SK-N-SH treated with all-trans-retinoic acid at 6 μM for 48 hours (cell line): ENCODE results near the gene FGFBP3.

Experiments
- ATAC-seq: fragments of 200-7000 bp; cut with Tn5 transposase; 3 replicates; pipeline ENCODE4 v1.9.1; 2020; ENCODE audit warnings: mild to moderate bottlenecking, moderate library complexity
- ARNTL ChIP-seq: fragments of 450-650 bp; formaldehyde crosslinking; IDR thresholded peaks from 2 replicates; pipeline ENCODE4 v1.5.0; 2020; ENCODE audit warnings: low read depth, mild to moderate bottlenecking, moderate library complexity, borderline replicate concordance
- BACH2 ChIP-seq: fragments of 250-450 bp; sonication (Bioruptor Pico); IDR thresholded peaks from 2 replicates; pipeline ENCODE4 v1.9.0; 2021; ENCODE audit warnings: mild to moderate bottlenecking, borderline replicate concordance
- CSDC2 ChIP-seq: fragments of 250-450 bp; sonication (Bioruptor Pico); IDR thresholded peaks from 2 replicates; pipeline ENCODE4 v1.5.0; 2020; ENCODE audit warnings: mild to moderate bottlenecking, moderate library complexity
- ESRRG ChIP-seq: fragments of 250-450 bp; sonication (Bioruptor Pico); IDR thresholded peaks from 2 replicates; pipeline ENCODE4 v1.6.1; 2021; ENCODE audit warnings: mild to moderate bottlenecking
- GLIS3 ChIP-seq: fragments of 250-450 bp; sonication (Bioruptor Pico); IDR thresholded peaks from 2 replicates; pipeline ENCODE4 v1.5.0; 2020; ENCODE audit warnings: mild to moderate bottlenecking, moderate library complexity
- OSR1 ChIP-seq: fragments of 250-450 bp; sonication (Bioruptor Pico); IDR thresholded peaks from 2 replicates; pipeline ENCODE4 v1.8.0; 2022; ENCODE audit warnings: moderate library complexity, mild to moderate bottlenecking, inconsistent platforms
- RARB ChIP-seq: fragments of 250-450 bp; sonication (Bioruptor Pico); IDR thresholded peaks from 2 replicates; pipeline ENCODE4 v1.8.0; 2021; ENCODE audit warnings: mild to moderate bottlenecking, moderate library complexity
- SNAI2 ChIP-seq: fragments of 250-450 bp; sonication (Bioruptor Pico); IDR thresholded peaks from 2 replicates; pipeline ENCODE4 v1.5.0; 2020; ENCODE audit warnings: mild to moderate bottlenecking, moderate library complexity
- TOX ChIP-seq: fragments of 250-450 bp; sonication (Bioruptor Pico); IDR thresholded peaks from 2 replicates; pipeline ENCODE4 v1.8.0; 2021; ENCODE audit warnings: mild to moderate bottlenecking, moderate library complexity, borderline replicate concordance
- ZC3H10 ChIP-seq: fragments of 250-450 bp; sonication (Bioruptor Pico); IDR thresholded peaks from 2 replicates; pipeline ENCODE4 v1.5.1; 2021; ENCODE audit warnings: mild to moderate bottlenecking, moderate library complexity
- ZFP3 ChIP-seq: fragments of 250-450 bp; sonication (Bioruptor Pico); IDR thresholded peaks from 2 replicates; pipeline ENCODE4 v1.5.0; 2020; ENCODE audit warnings: mild to moderate bottlenecking, moderate library complexity
- ZFP30 ChIP-seq: fragments of 450-650 bp; formaldehyde crosslinking; IDR thresholded peaks from 2 replicates; pipeline ENCODE4 v1.5.0; 2022; ENCODE audit warnings: mild to moderate bottlenecking, moderate library complexity
- ZNF565 ChIP-seq: fragments of 450-650 bp; formaldehyde crosslinking; conservative IDR thresholded peaks from 2 replicates; pipeline ENCODE4 v1.5.0; 2020; ENCODE audit warnings: low read depth, mild to moderate bottlenecking, moderate library complexity
- ZNF70 ChIP-seq: fragments of 450-650 bp; formaldehyde crosslinking; IDR thresholded peaks from 2 replicates; pipeline ENCODE4 v1.5.0; 2020; ENCODE audit warnings: mild to moderate bottlenecking, moderate library complexity
- TF ChIP-seq, protein P1 (sequence below): fragments of 250-450 bp; sonication (Bioruptor Pico); IDR thresholded peaks from 2 replicates; pipeline ENCODE4 v1.8.0; 2020; ENCODE audit warnings: mild to moderate bottlenecking, moderate library complexity, borderline replicate concordance
- TF ChIP-seq, protein P2 (sequence below): fragments of 250-450 bp; sonication (Bioruptor Pico); IDR thresholded peaks from 2 replicates; pipeline ENCODE4 v1.5.0; 2020; ENCODE audit warnings: mild to moderate bottlenecking, moderate library complexity
- TF ChIP-seq, protein P3 (sequence below): fragments of 250-450 bp; sonication (Bioruptor Pico); IDR thresholded peaks from 2 replicates; pipeline ENCODE4 v1.5.1; 2021; ENCODE audit warnings: mild to moderate bottlenecking, moderate library complexity
- TF ChIP-seq, protein P4 (sequence below): fragments of 250-450 bp; sonication (Bioruptor Pico); IDR thresholded peaks from 2 replicates; pipeline ENCODE4 v1.8.0; 2021; ENCODE audit warnings: low read depth, mild to moderate bottlenecking, moderate library complexity, borderline replicate concordance

FGFBP3 gene

DNA sequence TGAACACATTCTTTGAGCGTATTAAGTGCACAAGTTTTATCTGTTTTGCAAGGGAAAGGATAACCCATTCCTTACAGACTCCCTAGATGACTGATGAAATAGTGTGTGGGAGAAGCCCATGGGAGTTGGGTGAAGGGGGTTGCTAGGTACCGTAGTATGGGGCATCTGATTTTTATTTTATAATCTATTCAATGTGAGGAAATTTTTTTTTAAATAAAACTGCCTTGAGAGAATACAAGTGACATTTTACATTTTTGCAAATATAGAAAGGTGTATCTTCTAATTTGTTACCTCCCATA lies 15.7 kb upstream of the FGFBP3 start:
- TF ChIP-seq BACH2 (CRISPR knock-in tag) (no peak), ZC3H10 (no peak), ZFP3 (no peak), ZNF70 (CRISPR knock-in tag) (no peak)
- no peak for ATAC-seq

DNA sequence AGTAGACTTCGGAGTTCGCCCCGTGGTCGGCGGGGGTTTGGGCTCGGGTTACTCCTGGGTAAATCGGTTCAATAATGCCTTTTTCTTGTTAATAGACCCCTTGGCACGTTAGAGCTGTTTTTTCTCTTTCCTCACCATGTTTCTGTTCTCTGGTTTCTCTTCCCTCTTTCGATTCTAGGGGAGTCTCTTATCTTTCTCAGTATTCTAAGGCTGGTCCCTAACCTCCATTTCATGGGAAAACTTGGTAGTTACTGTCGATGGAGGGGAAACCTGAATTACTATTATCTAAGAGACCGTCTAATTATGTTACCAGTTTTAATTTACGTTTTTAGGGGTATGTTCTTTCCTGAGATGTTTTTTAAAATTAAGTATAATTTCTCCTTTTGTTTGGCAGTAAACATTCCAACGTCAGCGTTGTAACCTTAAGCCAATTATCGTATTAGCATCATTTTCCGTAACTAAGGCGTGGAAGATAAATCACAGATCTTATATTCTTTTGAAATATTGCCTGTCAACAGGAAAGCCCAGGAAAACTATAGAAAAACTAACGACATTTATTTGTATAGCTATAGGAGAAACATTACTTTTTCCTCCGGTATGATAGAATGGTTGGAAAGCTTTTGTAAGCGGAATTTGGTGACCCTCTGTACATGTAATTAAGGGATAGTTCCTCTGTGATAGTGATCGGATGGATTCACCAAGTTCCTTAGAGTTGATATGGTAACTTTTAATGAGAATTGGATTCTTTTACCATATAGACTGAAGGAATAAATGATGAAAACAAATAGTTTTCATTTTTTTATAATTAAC lies 15.1 kb upstream of the FGFBP3 start:
- TF ChIP-seq RARB (CRISPR knock-in tag) (no peak), ZNF565 (no peak), ZNF70 (CRISPR knock-in tag) (no peak), BACH2 (CRISPR knock-in tag) (no peak), ARNTL (CRISPR knock-in tag) (no peak), ZFP3 (no peak), ESRRG (CRISPR knock-in tag) (no peak), GLIS3 (CRISPR knock-in tag) (no peak), TOX (CRISPR knock-in tag) (no peak), OSR1 (CRISPR knock-in tag) (no peak), ZC3H10 (no peak)
- TF ChIP-seq, protein P1, sequence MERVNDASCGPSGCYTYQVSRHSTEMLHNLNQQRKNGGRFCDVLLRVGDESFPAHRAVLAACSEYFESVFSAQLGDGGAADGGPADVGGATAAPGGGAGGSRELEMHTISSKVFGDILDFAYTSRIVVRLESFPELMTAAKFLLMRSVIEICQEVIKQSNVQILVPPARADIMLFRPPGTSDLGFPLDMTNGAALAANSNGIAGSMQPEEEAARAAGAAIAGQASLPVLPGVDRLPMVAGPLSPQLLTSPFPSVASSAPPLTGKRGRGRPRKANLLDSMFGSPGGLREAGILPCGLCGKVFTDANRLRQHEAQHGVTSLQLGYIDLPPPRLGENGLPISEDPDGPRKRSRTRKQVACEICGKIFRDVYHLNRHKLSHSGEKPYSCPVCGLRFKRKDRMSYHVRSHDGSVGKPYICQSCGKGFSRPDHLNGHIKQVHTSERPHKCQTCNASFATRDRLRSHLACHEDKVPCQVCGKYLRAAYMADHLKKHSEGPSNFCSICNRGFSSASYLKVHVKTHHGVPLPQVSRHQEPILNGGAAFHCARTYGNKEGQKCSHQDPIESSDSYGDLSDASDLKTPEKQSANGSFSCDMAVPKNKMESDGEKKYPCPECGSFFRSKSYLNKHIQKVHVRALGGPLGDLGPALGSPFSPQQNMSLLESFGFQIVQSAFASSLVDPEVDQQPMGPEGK (CRISPR knock-in tag), result no peak
- peak; percentile 63 for ATAC-seq

DNA sequence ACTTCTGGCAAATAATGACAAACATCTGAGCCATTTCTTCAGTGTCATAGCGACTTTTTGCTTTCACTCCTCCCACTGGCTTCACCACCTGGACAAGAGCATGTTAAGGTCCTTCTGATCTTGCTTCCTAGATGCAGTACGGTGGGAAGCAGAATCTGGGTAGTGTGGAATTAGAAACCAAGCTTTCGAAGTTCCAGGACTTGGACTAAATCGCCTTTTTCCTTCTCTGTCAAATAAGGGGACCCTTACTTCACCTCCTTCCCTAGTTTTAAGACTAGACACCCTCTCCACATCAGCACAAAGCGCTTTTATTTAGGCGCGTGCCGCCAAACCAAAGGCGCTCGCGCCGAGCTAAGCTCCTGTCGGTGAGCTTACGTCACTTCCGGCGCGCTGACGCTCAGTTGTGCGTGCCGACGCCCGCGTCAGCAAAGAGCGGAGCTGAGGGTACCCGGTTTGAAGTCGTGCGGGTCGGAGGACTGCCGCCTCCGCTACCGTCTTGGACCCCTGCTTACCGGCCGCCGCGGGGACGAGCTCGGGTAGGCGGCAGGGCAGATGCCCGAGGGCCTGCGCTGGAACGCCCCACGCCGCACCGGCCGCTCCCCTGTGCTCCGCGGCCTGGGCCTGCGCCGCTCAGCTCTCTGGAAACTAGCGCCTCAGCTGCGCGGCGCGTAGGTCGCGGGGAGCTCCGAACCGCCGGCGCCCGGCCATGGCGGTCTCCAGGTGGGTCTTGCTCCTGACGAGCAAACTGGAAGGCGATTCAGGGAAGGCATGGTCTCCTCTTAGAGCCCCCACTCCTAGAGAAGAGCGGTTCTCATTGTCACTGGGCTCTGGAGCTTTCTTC lies 14.3 kb upstream of the FGFBP3 start, which contains the start of gene BTAF1:
TSS of gene BTAF1 (plus strand) at position 400 of the 841 bp plus-strand sequence. CDS start at position 707, 307 bp downstream.
- ATAC-seq, result peak; percentile 94
- TF ChIP-seq CSDC2 (CRISPR knock-in tag) (0 out of 2 replicates have a peak, but pooled peaks have one; percentile 59), ZFP30 (CRISPR knock-in tag) (0 out of 2 replicates have a peak, but pooled peaks have one; percentile 4), RARB (CRISPR knock-in tag) (no peak)
- TF ChIP-seq, protein P2, sequence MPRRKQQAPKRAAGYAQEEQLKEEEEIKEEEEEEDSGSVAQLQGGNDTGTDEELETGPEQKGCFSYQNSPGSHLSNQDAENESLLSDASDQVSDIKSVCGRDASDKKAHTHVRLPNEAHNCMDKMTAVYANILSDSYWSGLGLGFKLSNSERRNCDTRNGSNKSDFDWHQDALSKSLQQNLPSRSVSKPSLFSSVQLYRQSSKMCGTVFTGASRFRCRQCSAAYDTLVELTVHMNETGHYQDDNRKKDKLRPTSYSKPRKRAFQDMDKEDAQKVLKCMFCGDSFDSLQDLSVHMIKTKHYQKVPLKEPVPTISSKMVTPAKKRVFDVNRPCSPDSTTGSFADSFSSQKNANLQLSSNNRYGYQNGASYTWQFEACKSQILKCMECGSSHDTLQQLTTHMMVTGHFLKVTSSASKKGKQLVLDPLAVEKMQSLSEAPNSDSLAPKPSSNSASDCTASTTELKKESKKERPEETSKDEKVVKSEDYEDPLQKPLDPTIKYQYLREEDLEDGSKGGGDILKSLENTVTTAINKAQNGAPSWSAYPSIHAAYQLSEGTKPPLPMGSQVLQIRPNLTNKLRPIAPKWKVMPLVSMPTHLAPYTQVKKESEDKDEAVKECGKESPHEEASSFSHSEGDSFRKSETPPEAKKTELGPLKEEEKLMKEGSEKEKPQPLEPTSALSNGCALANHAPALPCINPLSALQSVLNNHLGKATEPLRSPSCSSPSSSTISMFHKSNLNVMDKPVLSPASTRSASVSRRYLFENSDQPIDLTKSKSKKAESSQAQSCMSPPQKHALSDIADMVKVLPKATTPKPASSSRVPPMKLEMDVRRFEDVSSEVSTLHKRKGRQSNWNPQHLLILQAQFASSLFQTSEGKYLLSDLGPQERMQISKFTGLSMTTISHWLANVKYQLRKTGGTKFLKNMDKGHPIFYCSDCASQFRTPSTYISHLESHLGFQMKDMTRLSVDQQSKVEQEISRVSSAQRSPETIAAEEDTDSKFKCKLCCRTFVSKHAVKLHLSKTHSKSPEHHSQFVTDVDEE (CRISPR knock-in tag), result peak; percentile 28; the same call in 1 of the 2 replicates
- TF ChIP-seq, protein P1 (CRISPR knock-in tag), result no peak
- TF ChIP-seq, protein P3, sequence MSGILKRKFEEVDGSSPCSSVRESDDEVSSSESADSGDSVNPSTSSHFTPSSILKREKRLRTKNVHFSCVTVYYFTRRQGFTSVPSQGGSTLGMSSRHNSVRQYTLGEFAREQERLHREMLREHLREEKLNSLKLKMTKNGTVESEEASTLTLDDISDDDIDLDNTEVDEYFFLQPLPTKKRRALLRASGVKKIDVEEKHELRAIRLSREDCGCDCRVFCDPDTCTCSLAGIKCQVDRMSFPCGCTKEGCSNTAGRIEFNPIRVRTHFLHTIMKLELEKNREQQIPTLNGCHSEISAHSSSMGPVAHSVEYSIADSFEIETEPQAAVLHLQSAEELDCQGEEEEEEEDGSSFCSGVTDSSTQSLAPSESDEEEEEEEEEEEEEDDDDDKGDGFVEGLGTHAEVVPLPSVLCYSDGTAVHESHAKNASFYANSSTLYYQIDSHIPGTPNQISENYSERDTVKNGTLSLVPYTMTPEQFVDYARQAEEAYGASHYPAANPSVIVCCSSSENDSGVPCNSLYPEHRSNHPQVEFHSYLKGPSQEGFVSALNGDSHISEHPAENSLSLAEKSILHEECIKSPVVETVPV (CRISPR knock-in tag), result no peak

DNA sequence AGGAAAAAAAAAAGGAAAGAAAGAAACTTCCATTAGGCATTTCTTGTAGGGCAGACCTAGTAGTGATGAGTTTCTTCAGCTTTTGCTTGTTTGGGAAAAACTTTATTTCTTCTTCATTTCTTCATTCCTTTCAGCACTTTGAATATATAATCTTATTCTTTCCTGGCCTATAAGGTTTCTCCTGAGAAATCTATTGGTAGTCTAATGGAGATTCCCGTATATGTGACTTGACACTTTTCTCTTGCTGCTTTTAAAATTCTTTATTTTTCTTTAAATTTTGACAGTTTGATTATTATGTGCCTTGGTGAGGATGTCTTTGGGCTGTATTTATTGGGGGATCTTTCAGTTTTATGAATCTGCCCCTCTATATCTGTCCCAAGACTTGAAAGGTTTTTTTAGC lies 10.4 kb upstream of the FGFBP3 start:
- no peak for ATAC-seq
- no peak for TF ChIP-seq ZFP3
- TF ChIP-seq SNAI2 (CRISPR knock-in tag), result no peak
- TF ChIP-seq GLIS3 (CRISPR knock-in tag), result no peak
- TF ChIP-seq, protein P2 (CRISPR knock-in tag), result no peak
- TF ChIP-seq, protein P4, sequence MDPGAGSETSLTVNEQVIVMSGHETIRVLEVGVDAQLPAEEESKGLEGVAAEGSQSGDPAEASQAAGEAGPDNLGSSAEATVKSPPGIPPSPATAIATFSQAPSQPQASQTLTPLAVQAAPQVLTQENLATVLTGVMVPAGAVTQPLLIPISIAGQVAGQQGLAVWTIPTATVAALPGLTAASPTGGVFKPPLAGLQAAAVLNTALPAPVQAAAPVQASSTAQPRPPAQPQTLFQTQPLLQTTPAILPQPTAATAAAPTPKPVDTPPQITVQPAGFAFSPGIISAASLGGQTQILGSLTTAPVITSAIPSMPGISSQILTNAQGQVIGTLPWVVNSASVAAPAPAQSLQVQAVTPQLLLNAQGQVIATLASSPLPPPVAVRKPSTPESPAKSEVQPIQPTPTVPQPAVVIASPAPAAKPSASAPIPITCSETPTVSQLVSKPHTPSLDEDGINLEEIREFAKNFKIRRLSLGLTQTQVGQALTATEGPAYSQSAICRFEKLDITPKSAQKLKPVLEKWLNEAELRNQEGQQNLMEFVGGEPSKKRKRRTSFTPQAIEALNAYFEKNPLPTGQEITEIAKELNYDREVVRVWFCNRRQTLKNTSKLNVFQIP (CRISPR knock-in tag), result no peak
- no peak for TF ChIP-seq TOX (CRISPR knock-in tag)
